Right cardiac atrium (tissue), 5 donors: ENCODE measurements around the gene KL. TPM values are rescaled to one million over a fixed set of nuclear protein-coding genes. Genes with fewer than 3 reads are reported as not detected.

ENCODE experiments used
- ATAC-seq, 2 donors: fragments of 200-7000 bp; cut with Tn5 transposase; one replicate each; pipeline versions ENCODE4 v1.8.0 to v1.9.1; 2020; ENCODE audit warnings: moderate library complexity in 2 of 2, mild to moderate bottlenecking in 1 of 2
- DNase-seq, 3 donors: peaks; one replicate each; pipeline ENCODE4 v3.0.0-alpha.2; 2020
- H3K27ac ChIP-seq: one replicate; pipeline ENCODE4 v1.5.1; 2013; ENCODE audit warnings: mild to moderate bottlenecking, low read length, control low read depth, moderate library complexity
- H3K27me3 ChIP-seq: one replicate; pipeline ENCODE4 v1.6.1; 2013; ENCODE audit not compliant: control insufficient read depth, insufficient read depth
- H3K4me1 ChIP-seq: one replicate; pipeline ENCODE4 v1.6.1; 2013; ENCODE audit warnings: low read length; ENCODE audit not compliant: control insufficient read depth, insufficient read depth
- H3K4me3 ChIP-seq: one replicate; pipeline ENCODE4 v1.5.1; 2013; ENCODE audit warnings: low read length, control low read depth
- H3K9me3 ChIP-seq: one replicate; pipeline ENCODE4 v1.6.1; 2013; ENCODE audit warnings: low read length; ENCODE audit not compliant: control insufficient read depth
- WGBS: extraction: QIAGEN DNeasy Blood & Tissue Kit; methylation state at CpG from one replicate; pipeline ENCODE4 v1.1.7; 2013; 5-methylcytosine and 5-hydroxymethylcytosine counted together
- intact Hi-C, 4 donors: fragments of 100-400 bp; cut with DNase I; formaldehyde crosslinking; loops; one replicate each; pipeline versions ENCODE4 v1.11.0 to v1.14.0; 2022 to 2023
- polyA plus RNA-seq: library from polyadenylated mRNA; stranded (reverse); fragments of 200-250 nt; gene quantifications from one replicate; pipeline ENCODE4 v1.2.3, GENCODE V29; 2013
- total RNA-seq, 4 donors: library from RNA; stranded (reverse); fragmentation: NEBNext Ultra II Directional; extraction: Animal tissue kit (Norgen Biotek cat#: 25700); gene quantifications; one replicate each; pipeline ENCODE4 v1.2.1, GENCODE V29; 2021
- donor health status: healthy with polysubstance abuse.
- donor health status: DM: no; HTN: yes; CAD: no.
- donor health status: DM: no; HTN: no; CAD: no.
- donor health status: DM: no; HTN: yes; CAD: no; lungs with severe emphysema.
- donor health status: DM: yes; HTN: yes; CAD: no.

The KL gene
- total and polyA plus RNA-seq, 5 donors: 0.95 to 2.7 (median 1.9) TPM

DNA sequence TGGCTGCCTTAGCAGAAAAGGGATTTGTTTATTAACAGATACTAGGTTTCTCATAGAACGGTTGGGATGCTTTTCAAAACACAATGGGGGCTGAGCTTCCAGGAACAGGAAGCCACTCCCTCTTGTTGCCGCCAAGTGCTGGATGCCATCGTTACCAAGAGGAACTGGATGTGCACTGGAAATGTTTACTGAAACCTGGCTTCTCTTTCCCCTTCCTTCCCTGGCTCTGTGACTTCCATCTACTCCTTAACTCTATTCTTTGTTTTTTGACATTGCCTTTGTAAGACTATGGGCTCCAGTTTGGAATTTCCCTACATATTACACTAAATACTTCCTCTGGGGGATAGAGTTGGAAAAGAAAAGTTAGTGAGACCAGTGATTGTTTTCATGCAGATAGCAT, 11.7 kb upstream of the KL start:
- no peak overlapping the region for H3K27ac ChIP-seq
- no peak overlapping the region for H3K4me3 ChIP-seq
- no peaks in the 10 kb centered on the region for H3K27me3 ChIP-seq
- intact Hi-C loops: no loop called here
- no peaks in the 10 kb centered on the region for H3K4me1 ChIP-seq
- 14% methylated on average over 3 of the region's 3 CpGs for WGBS
- no peaks in the 10 kb centered on the region for H3K9me3 ChIP-seq
- peak; percentile 55 to 85 (median 75) for DNase-seq
- peak; percentile 92 to 93 for ATAC-seq

DNA sequence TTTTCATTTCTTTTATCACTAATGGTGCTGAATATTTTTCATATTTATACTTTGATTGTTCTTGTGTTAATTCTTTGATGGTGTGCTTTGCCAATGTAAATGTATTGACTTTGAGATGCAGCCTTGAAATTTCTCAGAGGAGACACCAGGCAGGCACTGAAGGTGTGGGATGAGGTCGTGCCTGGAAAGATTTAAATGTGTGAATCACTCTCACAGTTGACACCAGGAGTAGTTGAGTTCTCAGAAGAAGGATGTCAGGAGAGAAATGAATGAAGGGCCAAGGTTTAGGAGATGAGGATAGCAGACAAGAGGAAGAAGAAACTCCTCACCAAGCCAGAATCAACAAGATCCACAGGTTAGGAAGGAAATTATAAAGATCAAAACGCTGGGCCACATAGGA, 10.1 kb upstream of the KL start:
- 56% methylated on average over 2 of the region's 2 CpGs for WGBS
- DNase-seq (no peak), ATAC-seq (no peak)
- Histone ChIP-seq H3K27ac (no peak overlapping the region), H3K9me3 (no peaks in the 10 kb centered on the region), H3K27me3 (no peaks in the 10 kb centered on the region), H3K4me3 (no peak overlapping the region), H3K4me1 (no peaks in the 10 kb centered on the region)
- intact Hi-C loops: no loop called here

GRCh38 chr13:33006638-33007037, 9.6 kb upstream of the KL start:
- intact Hi-C loops: no loop called here
- H3K27me3 ChIP-seq: no peaks in the 10 kb centered on the region
- no peaks in the 10 kb centered on the region for H3K4me1 ChIP-seq
- DNase-seq (no peak), ATAC-seq (no peak)
- H3K9me3 ChIP-seq: no peaks in the 10 kb centered on the region
- no peak overlapping the region for H3K27ac ChIP-seq
- 86% methylated on average over 3 of the region's 3 CpGs for WGBS
- H3K4me3 ChIP-seq: no peak overlapping the region

DNA sequence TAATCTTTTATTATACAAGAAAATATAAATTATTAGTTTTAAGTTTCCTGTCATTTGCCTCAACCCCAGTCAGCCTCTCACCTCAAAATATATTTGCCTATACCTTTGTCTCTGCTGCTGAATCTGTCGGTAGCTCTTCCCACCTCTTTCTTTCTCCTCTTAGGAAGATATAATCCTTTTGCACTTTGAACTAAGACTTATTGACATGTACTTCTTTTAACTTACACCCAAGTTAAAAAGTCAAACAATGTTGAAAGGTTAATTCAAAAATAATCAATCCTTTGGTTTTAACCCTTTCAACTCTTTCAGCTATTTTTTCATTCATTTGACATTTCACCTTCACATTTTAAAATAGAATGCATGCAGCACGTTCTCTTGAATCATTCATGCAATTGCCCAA, 9.0 kb upstream of the KL start:
- WGBS: 97% methylated on average over 2 of the region's 2 CpGs
- no peaks in the 10 kb centered on the region for H3K4me1 ChIP-seq
- H3K27me3 ChIP-seq: no peaks in the 10 kb centered on the region
- intact Hi-C loops: no loop called here
- ATAC-seq (no peak), DNase-seq (no peak)
- H3K27ac ChIP-seq: no peak overlapping the region
- H3K9me3 ChIP-seq: no peaks in the 10 kb centered on the region
- H3K4me3 ChIP-seq: no peak overlapping the region

DNA sequence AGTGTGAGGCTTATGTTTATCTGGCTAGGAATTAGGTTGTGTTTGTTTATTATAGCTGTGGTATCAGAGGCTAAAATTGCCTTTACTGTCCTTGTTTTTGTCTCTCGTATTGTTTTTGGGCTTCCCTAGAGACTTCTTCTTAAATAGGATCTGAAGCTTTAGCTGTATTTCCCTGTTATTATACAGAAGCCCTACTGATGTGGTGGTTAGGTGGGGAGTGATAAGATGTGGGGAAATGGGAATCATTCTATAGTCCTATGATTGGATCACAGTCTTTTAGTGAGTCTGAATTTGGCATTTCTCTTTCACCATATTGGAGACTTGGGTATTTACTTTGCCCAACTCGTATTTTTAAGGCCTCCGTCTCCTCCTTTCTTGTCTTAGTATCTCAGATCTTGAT, 8.3 kb upstream of the KL start:
- 93% methylated on average over 3 of the region's 3 CpGs for WGBS
- intact Hi-C loops: no loop called here

GRCh38 chr13:33008946-33009722, 7.1 kb upstream of the KL start:
- WGBS: 47% methylated on average over 5 of the region's 5 CpGs
- H3K9me3 ChIP-seq: no peaks in the 10 kb centered on the region
- intact Hi-C loops: no loop called here
- DNase-seq (no peak), ATAC-seq (no peak)
- no peak overlapping the region for H3K27ac ChIP-seq
- H3K27me3 ChIP-seq: no peaks in the 10 kb centered on the region
- no peaks in the 10 kb centered on the region for H3K4me1 ChIP-seq
- H3K4me3 ChIP-seq: no peak overlapping the region

More for the DNA sequence above, 8.3 kb upstream of the KL start:
- no peak for ATAC-seq
- Histone ChIP-seq H3K9me3 (no peaks in the 10 kb centered on the region), H3K4me1 (no peaks in the 10 kb centered on the region), H3K27ac (no peak overlapping the region), H3K4me3 (no peak overlapping the region), H3K27me3 (no peaks in the 10 kb centered on the region)
- no peak for DNase-seq

- 74% methylated on average over 5 of the region's 5 CpGs for WGBS
- no peak for ATAC-seq
- Histone ChIP-seq H3K9me3 (no peaks in the 10 kb centered on the region), H3K4me3 (no peak overlapping the region), H3K27me3 (no peaks in the 10 kb centered on the region), H3K27ac (no peak overlapping the region), H3K4me1 (no peaks in the 10 kb centered on the region)
- DNase-seq: no peak
- intact Hi-C loops: no loop called here
These were observed 4.3 kb upstream of the KL start for GRCh38 chr13:33011828-33012470.

DNA sequence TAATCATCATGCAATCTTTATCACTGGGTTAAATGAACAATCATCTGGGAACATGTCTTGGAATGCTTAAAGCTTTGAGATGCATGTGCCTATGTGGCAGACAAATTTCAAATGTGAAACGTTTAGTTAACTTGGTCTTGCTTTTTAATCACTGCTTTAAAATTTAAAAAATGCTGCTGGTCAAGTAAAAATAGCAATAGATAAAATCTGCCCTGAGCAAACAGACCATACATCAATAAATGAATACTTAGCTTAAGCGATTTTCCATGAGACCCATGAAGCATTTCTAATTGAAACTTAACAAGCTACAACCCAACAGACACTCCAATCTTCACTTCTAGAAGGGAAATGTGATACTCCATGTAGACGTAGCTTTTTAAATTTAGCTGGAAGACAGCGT, 1.9 kb upstream of the KL start:
- Histone ChIP-seq H3K27me3 (no peaks in the 10 kb centered on the region), H3K27ac (no peak overlapping the region), H3K4me1 (no peaks in the 10 kb centered on the region), H3K9me3 (no peaks in the 10 kb centered on the region), H3K4me3 (no peak overlapping the region)
- intact Hi-C loops: no loop called here
- ATAC-seq: no peak
- no peak for DNase-seq
- 46% methylated on average over 4 of the region's 4 CpGs for WGBS

DNA sequence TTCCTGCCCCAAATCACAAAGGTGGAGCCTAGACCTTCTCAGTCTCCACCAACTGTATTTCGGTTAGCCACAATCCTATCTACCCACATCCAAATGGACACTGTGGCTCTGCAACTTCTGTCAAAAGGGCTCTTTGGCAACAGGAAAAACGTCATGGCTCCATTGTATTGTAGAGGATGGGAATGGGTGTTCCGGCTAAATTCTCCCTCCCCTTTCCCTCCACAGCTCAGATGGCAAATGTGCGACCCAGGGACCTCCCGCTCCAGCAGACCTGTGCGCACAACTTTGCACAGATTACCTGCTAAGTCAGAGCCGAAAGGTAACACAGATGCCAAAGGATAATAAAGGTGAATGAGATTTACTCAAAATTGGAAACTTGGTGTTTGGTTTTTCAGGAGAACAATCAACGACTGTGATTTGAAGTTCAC, 968 bp upstream of the KL start:
- Histone ChIP-seq H3K4me3 (peak overlapping the region; percentile 77), H3K9me3 (no peaks in the 10 kb centered on the region), H3K4me1 (no peaks in the 10 kb centered on the region), H3K27ac (peak overlapping the region; percentile 57), H3K27me3 (no peaks in the 10 kb centered on the region)
- WGBS: 55% methylated on average over 8 of the region's 8 CpGs
- intact Hi-C loops: no loop called here
- ATAC-seq: peak; percentile 18 to 66
- DNase-seq: peak in 1 of 3 donors; percentile 26

DNA sequence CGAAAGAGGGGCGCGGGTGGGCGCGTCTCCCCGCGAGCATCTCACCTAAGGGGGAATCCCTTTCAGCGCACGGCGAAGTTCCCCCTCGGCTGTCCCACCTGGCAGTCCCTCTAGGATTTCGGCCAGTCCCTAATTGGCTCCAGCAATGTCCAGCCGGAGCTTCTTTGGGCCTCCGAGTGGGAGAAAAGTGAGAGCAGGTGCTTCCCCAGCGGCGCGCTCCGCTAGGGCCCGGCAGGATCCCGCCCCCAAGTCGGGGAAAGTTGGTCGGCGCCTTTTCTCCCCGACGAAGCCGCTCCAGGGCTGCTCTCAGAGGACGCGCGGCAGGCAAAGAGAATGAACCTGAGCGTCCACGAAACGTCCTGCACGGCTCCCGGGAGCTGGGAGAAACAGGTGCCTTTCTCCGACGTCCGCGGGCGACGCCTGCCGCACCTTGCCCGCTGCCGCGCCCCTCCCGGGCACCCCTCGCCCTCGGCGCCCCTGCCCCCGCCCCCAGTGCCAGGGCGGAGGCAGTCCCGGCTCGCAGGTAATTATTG, 366 bp upstream of the KL start:
- Histone ChIP-seq H3K4me1 (no peaks in the 10 kb centered on the region), H3K27ac (peak overlapping the region; percentile 77), H3K27me3 (no peaks in the 10 kb centered on the region), H3K9me3 (no peaks in the 10 kb centered on the region), H3K4me3 (peak overlapping the region; percentile 77)
- ATAC-seq: peak; percentile 5 to 15
- WGBS: 10% methylated on average over 52 of the region's 52 CpGs
- intact Hi-C loops: no loop called here
- peak in 2 of 3 donors; percentile 60 to 70 for DNase-seq

GRCh38 chr13:33017323-33017929, 1.2 kb downstream of the KL start:
- no peaks in the 10 kb centered on the region for H3K4me1 ChIP-seq
- peak overlapping the region; percentile 21 for H3K27ac ChIP-seq
- intact Hi-C loops: no loop called here
- DNase-seq (peak; percentile 43 to 75 (median 66)), ATAC-seq (peak; percentile 80 to 85)
- H3K9me3 ChIP-seq: no peaks in the 10 kb centered on the region
- peak overlapping the region; percentile 77 for H3K4me3 ChIP-seq
- WGBS: 33% methylated on average over 15 of the region's 15 CpGs
- no peaks in the 10 kb centered on the region for H3K27me3 ChIP-seq
